Measurements from ENCODE around the gene TNMD. TPM values are rescaled to one million over a fixed set of nuclear protein-coding genes. Genes with fewer than 3 reads are reported as not detected.

TNMD gene
- total and polyA plus RNA-seq, 2 of the 8 experiments (the other 6 are each of a cell fraction or from before 2014, with no cell fraction given), result 1.4 to 2.1 TPM

GRCh38 chrX:100623001-100623400 lies 38.3 kb downstream of the TNMD start:
- Histone ChIP-seq H2AFZ (ENCODE audit: low read length) (no peak overlapping the region), H2BK15ac (ENCODE audit: low read length) (no peak overlapping the region)
- no peak for TF ChIP-seq SRF (IDR thresholded peaks at IDR 0.05; ENCODE audit: low read depth, low read length)
- TF ChIP-seq CBX8 (IDR thresholded peaks at IDR 0.05; ENCODE audit: borderline replicate concordance, low read depth, low read length), result no peak
- TF ChIP-seq JUND (IDR thresholded peaks at IDR 0.05; ENCODE audit: low read length), result no peak
- TF ChIP-seq NANOG (IDR thresholded peaks at IDR 0.05; ENCODE audit: insufficient read depth, low read depth, low read length, poor library complexity, severe bottlenecking), result no peak
- no peak for TF ChIP-seq SIRT6 (IDR thresholded peaks at IDR 0.05; ENCODE audit: low read length)
- no peak for TF ChIP-seq KDM1A (IDR thresholded peaks at IDR 0.05; ENCODE audit: borderline replicate concordance, low read length)

More at GRCh38 chrX:100623001-100623400, 38.3 kb downstream of the TNMD start:
- Histone ChIP-seq H3K4me2 (ENCODE audit: insufficient read depth in 1 of 2, low read depth in 2 of 2, low read length in 2 of 2) (no peak overlapping the region), H3K4ac (replicated peaks; ENCODE audit: insufficient read length, low read depth, low read length) (no peak overlapping the region), H3K23ac (ENCODE audit: insufficient read length) (no peak overlapping the region), H2AK5ac (ENCODE audit: low read depth, low read length) (no peak overlapping the region), H3K79me2 (ENCODE audit: control insufficient read depth in 1 of 2, insufficient read depth in 2 of 2, low read length in 2 of 2) (no peaks in the 10 kb centered on the region), H4K91ac (replicated peaks; ENCODE audit: insufficient read length, low read length) (no peak overlapping the region), H3K18ac (ENCODE audit: extremely low read depth, low read length) (no peak overlapping the region), H3K4me1 (replicated peaks in 1 of 4; ENCODE audit: control insufficient read depth in 3 of 4, insufficient read depth in 4 of 4, low read length in 3 of 4) (no peaks in the 10 kb centered on the region), H3K4me3 (ENCODE audit: extremely low read depth in 1 of 4, insufficient read depth in 2 of 4, low read depth in 3 of 4, low read length in 4 of 4) (no peak overlapping the region), H2BK12ac (ENCODE audit: low read depth, low read length) (no peak overlapping the region), H4K20me1 (replicated peaks in 1 of 2; ENCODE audit: control insufficient read depth in 1 of 2, insufficient read depth in 2 of 2, low read length in 2 of 2) (no peaks in the 10 kb centered on the region), H4K8ac (ENCODE audit: extremely low read depth, insufficient read depth, low read length) (no peak overlapping the region), H3K9ac (replicated peaks in 1 of 4; ENCODE audit: extremely low read depth in 1 of 4, low read depth in 3 of 4, low read length in 3 of 4) (no peak overlapping the region), H3K79me1 (ENCODE audit: low read depth, low read length) (no peaks in the 10 kb centered on the region), H3K36me3 (ENCODE audit: control insufficient read depth in 2 of 4, insufficient read depth in 4 of 4, low read length in 3 of 4) (no peaks in the 10 kb centered on the region; a peak in 1 of 8 replicates), H3K56ac (replicated peaks; ENCODE audit: insufficient read length, low read depth, low read length) (no peak overlapping the region), H3K14ac (ENCODE audit: insufficient read length) (no peak overlapping the region), H2BK20ac (ENCODE audit: low read length) (no peak overlapping the region), H3K27me3 (replicated peaks in 1 of 4; ENCODE audit: control insufficient read depth in 3 of 4, extremely low read depth in 1 of 4, insufficient read depth in 3 of 4, low read length in 3 of 4) (no peaks in the 10 kb centered on the region), H2BK5ac (ENCODE audit: low read depth, low read length) (no peak overlapping the region), H3K27ac (ENCODE audit: low read depth, low read length) (no peak overlapping the region), H3K9me3 (ENCODE audit: insufficient read depth in 2 of 2, low read depth in 1 of 2, low read length in 1 of 2) (no peaks in the 10 kb centered on the region), H4K5ac (ENCODE audit: insufficient read length, low read depth, low read length) (no peak overlapping the region), H3K23me2 (ENCODE audit: low read depth, low read length) (no peaks in the 10 kb centered on the region), H2BK120ac (replicated peaks; ENCODE audit: low read depth, low read length) (no peak overlapping the region)
- CTCF ChIA-PET (ENCODE audit: partially characterized antibody), result interaction anchor here (0.8 kb wide), 1 partner anchor 13 kb away, joined by 3 read pairs; no protein-coding TSS in a partner anchor
- DNase-seq (ENCODE audit: low read depth in 1 of 2, low spot score in 2 of 2) (no peak), FAIRE-seq (no peak)
- 93% methylated on average over 4 of the region's 4 CpGs; no CpG with 5 or more reads in 1 of the 2 experiments for WGBS, 2 experiments (ENCODE audit: extremely low coverage in 1 of 2, insufficient coverage in 1 of 2, insufficient read length in 1 of 2, insufficient replicate concordance in 2 of 2, low coverage in 1 of 2, low lambda C conversion rate in 2 of 2, missing lambda C conversion rate in 1 of 2)
- POLR2A ChIA-PET (ENCODE audit: partially characterized antibody), result no interaction called here

Measured in H1 (cell line).